OCI-M2 (cell line): Measurements from ENCODE around the gene LINGO3.
"Not testable (repeated sequence)": the region's sequence is repeated elsewhere in the genome, so short reads cannot be mapped to it uniquely, and the experiment has no call there.

Experiments used
- DNase-seq: peaks from one replicate; lab custom pipeline; 2025; ENCODE audit not compliant: unreplicated experiment; lab: John Stamatoyannopoulos, UW

Gene LINGO3

GRCh38 chr19:2308114-2308556 is at the start of gene LINGO3:
LINGO3 (minus strand) TSS chr19:2308154; CDS start chr19:2291776, 16,378 bp downstream.
- DNase-seq, result no peak

GRCh38 chr19:2356036-2356646 is 48.2 kb upstream of the LINGO3 start:
- no peak for DNase-seq

GRCh38 chr19:2355168-2356035 is 47.4 kb upstream of the LINGO3 start:
- DNase-seq, result no peak

- no peak for DNase-seq
Observed at GRCh38 chr19:2354670-2355069, 46.7 kb upstream of the LINGO3 start.

- DNase-seq, result no peak
Observed at GRCh38 chr19:2353887-2354592, 46.1 kb upstream of the LINGO3 start.

- DNase-seq, result no peak
Observed at GRCh38 chr19:2353159-2353886, 45.4 kb upstream of the LINGO3 start.

- DNase-seq, result no peak
Observed at GRCh38 chr19:2352121-2352520, 44.2 kb upstream of the LINGO3 start.

GRCh38 chr19:2351591-2351990 is 43.6 kb upstream of the LINGO3 start:
- DNase-seq, result no peak

GRCh38 chr19:2350656-2351055 is 42.7 kb upstream of the LINGO3 start:
- no peak for DNase-seq

- DNase-seq, result not testable (repeated sequence)
Observed at GRCh38 chr19:2349818-2350217, 41.9 kb upstream of the LINGO3 start.

GRCh38 chr19:2345794-2346663 is 38.1 kb upstream of the LINGO3 start:
- no peak for DNase-seq

- no peak for DNase-seq
Observed at GRCh38 chr19:2345076-2345475, 37.1 kb upstream of the LINGO3 start.

GRCh38 chr19:2344381-2344870 is 36.5 kb upstream of the LINGO3 start:
- no peak for DNase-seq

GRCh38 chr19:2343289-2343982 is 35.5 kb upstream of the LINGO3 start:
- no peak for DNase-seq

GRCh38 chr19:2342656-2343288 is 34.8 kb upstream of the LINGO3 start:
- DNase-seq, result no peak

GRCh38 chr19:2341982-2342381 is 34.0 kb upstream of the LINGO3 start:
- no peak for DNase-seq

- DNase-seq, result no peak
Observed at GRCh38 chr19:2341244-2341751, 33.3 kb upstream of the LINGO3 start.

- no peak for DNase-seq
Observed at GRCh38 chr19:2340496-2341243, 32.7 kb upstream of the LINGO3 start.
